GM19395 (cell line): Measurements from ENCODE around the gene CLTC.
"Not testable (repeated sequence)": the region's sequence is repeated elsewhere in the genome, so short reads cannot be mapped to it uniquely, and the experiment has no call there.

Experiments
- ATAC-seq: cut with Tn5 transposase; IDR thresholded peaks from one replicate; pipeline ENCODE4 v1.9.1; 2021; ENCODE audit warnings: mild to moderate bottlenecking, moderate library complexity; ENCODE audit not compliant: unreplicated experiment

The CLTC gene

GRCh38 chr17:59619298-59620063, at the start of gene CLTC:
TSS of gene CLTC (plus strand) at chr17:59619895. CDS start at chr17:59620132, 237 bp downstream.
- ATAC-seq: peak; percentile 79

GRCh38 chr17:59572301-59572924, 47.3 kb upstream of the CLTC start:
- ATAC-seq: no peak

- not testable (repeated sequence) for ATAC-seq
Observed at GRCh38 chr17:59584168-59584567, 35.5 kb upstream of the CLTC start.

- no peak for ATAC-seq
Observed at GRCh38 chr17:59600169-59600568, 19.5 kb upstream of the CLTC start.

GRCh38 chr17:59601130-59601529, 18.6 kb upstream of the CLTC start:
- peak; percentile 72 for ATAC-seq

- no peak for ATAC-seq
Observed at GRCh38 chr17:59607061-59607460, 12.6 kb upstream of the CLTC start.

GRCh38 chr17:59607817-59608403, 11.8 kb upstream of the CLTC start:
- no peak for ATAC-seq

- no peak for ATAC-seq
Observed at GRCh38 chr17:59611503-59611902, 8.2 kb upstream of the CLTC start.

GRCh38 chr17:59616253-59616920, 3.3 kb upstream of the CLTC start:
- ATAC-seq: no peak

- ATAC-seq: no peak
Observed at GRCh38 chr17:59617156-59617732, 2.5 kb upstream of the CLTC start.

GRCh38 chr17:59619035-59619297, 729 bp upstream of the CLTC start:
- ATAC-seq: peak; percentile 16

GRCh38 chr17:59620064-59620359, 317 bp downstream of the CLTC start:
- no peak for ATAC-seq

- ATAC-seq: no peak
Observed at GRCh38 chr17:59620518-59621259, 994 bp downstream of the CLTC start.

GRCh38 chr17:59621771-59622170, 2.1 kb downstream of the CLTC start:
- no peak for ATAC-seq

GRCh38 chr17:59623151-59623550, 3.5 kb downstream of the CLTC start:
- no peak for ATAC-seq

- no peak for ATAC-seq
Observed at GRCh38 chr17:59626756-59627155, 7.1 kb downstream of the CLTC start.

- ATAC-seq: no peak
Observed at GRCh38 chr17:59627274-59627673, 7.6 kb downstream of the CLTC start.

- ATAC-seq: no peak
Observed at GRCh38 chr17:59627770-59628171, 8.1 kb downstream of the CLTC start.

GRCh38 chr17:59629174-59629573, 9.5 kb downstream of the CLTC start:
- ATAC-seq: no peak

GRCh38 chr17:59631276-59631675, 11.6 kb downstream of the CLTC start:
- no peak for ATAC-seq

- no peak for ATAC-seq
Observed at GRCh38 chr17:59632398-59632797, 12.7 kb downstream of the CLTC start.
